IMR-90 (cell line): ENCODE measurements around the gene GRID1. TPM values are rescaled to one million over a fixed set of nuclear protein-coding genes. Genes with fewer than 3 reads are reported as not detected.

Experiments used
- ATAC-seq: fragments of 200-7000 bp; cut with Tn5 transposase; 2 replicates; pipeline ENCODE4 v1.9.1; 2020; ENCODE audit warnings: low read depth, mild to moderate bottlenecking, moderate library complexity
- BruUV-seq: library from RNA; stranded (reverse); fragments of 400-500 nt; replicated peaks from 2 replicates; lab custom pipeline; 2021; lab: Mats Ljungman, UMichigan
- CTCF ChIA-PET: fragments of 300-600 bp; formaldehyde crosslinking; extraction: SDS; loops from one replicate; lab custom pipeline; 2021; ENCODE audit warnings: antibody characterized with exemption; lab: Yijun Ruan, JAX
- POLR2A ChIA-PET: fragments of 300-600 bp; sonication (Branson Sonifier 250); formaldehyde crosslinking; loops from one replicate; lab custom pipeline; 2022; ENCODE audit warnings: antibody characterized with exemption; ENCODE audit not compliant: unreplicated experiment; lab: Charles Lee
- DNase-seq: peaks from one replicate; pipeline ENCODE4 v3.0.0; 2013
- H2AFZ ChIP-seq: replicated peaks from 2 replicates; pipeline ENCODE3; 2013; ENCODE audit warnings: low read length, mild to moderate bottlenecking; ENCODE audit not compliant: poor library complexity
- H2AK5ac ChIP-seq: 2 replicates; pipeline ENCODE4 v1.6.1; 2013; ENCODE audit warnings: low read depth, low read length, inconsistent platforms
- H2AK9ac ChIP-seq: replicated peaks from 2 replicates; pipeline ENCODE3; 2013; ENCODE audit warnings: mild to moderate bottlenecking, low read depth, low read length, moderate library complexity; ENCODE audit not compliant: poor library complexity
- H2BK120ac ChIP-seq: 2 replicates; pipeline ENCODE4 v1.6.1; 2013; ENCODE audit warnings: low read depth, low read length, inconsistent platforms
- H2BK15ac ChIP-seq: 3 replicates; pipeline ENCODE4 v1.6.1; 2013; ENCODE audit warnings: low read depth, low read length, inconsistent platforms
- H2BK20ac ChIP-seq: 2 replicates; pipeline ENCODE4 v1.6.1; 2013; ENCODE audit warnings: low read depth, mild to moderate bottlenecking, inconsistent platforms, low read length, moderate library complexity
- H2BK5ac ChIP-seq: 2 replicates; pipeline ENCODE4 v1.6.1; 2013; ENCODE audit warnings: mild to moderate bottlenecking, low read depth, low read length, inconsistent platforms; ENCODE audit not compliant: poor library complexity, severe bottlenecking
- H3K14ac ChIP-seq: replicated peaks from 2 replicates; pipeline ENCODE4 v1.6.1; 2013; ENCODE audit warnings: low read depth, low read length, inconsistent platforms
- H3K18ac ChIP-seq: 2 replicates; pipeline ENCODE4 v1.6.1; 2013; ENCODE audit warnings: low read depth, low read length, control low read depth
- H3K23ac ChIP-seq: 2 replicates; pipeline ENCODE4 v1.6.1; 2013; ENCODE audit warnings: low read depth, low read length, inconsistent platforms
- H3K27ac ChIP-seq: 2 replicates; pipeline ENCODE4 v1.5.1; 2013; ENCODE audit warnings: mild to moderate bottlenecking, control low read depth, low read length; ENCODE audit not compliant: insufficient read depth
- H3K27me3 ChIP-seq: 2 replicates; pipeline ENCODE4 v1.6.1; 2013; ENCODE audit warnings: low read length; ENCODE audit not compliant: control insufficient read depth, insufficient read depth
- H3K36me3 ChIP-seq: 2 replicates; pipeline ENCODE4 v1.6.1; 2013; ENCODE audit warnings: low read length, mixed read lengths; ENCODE audit not compliant: control insufficient read depth, insufficient read depth
- H3K4ac ChIP-seq: 2 replicates; pipeline ENCODE4 v1.6.1; 2013; ENCODE audit warnings: low read depth, low read length, inconsistent platforms
- H3K4me1 ChIP-seq: 2 replicates; pipeline ENCODE4 v1.6.1; 2013; ENCODE audit warnings: low read length, mixed read lengths; ENCODE audit not compliant: control insufficient read depth, insufficient read depth
- H3K4me2 ChIP-seq: 2 replicates; pipeline ENCODE4 v1.6.1; 2013; ENCODE audit warnings: low read depth, mild to moderate bottlenecking, control low read depth, low read length, moderate library complexity
- H3K4me3 ChIP-seq: 2 replicates; pipeline ENCODE4 v1.5.1; 2013; ENCODE audit warnings: low read depth, mild to moderate bottlenecking, control low read depth, low read length, moderate library complexity; ENCODE audit not compliant: insufficient read depth
- H3K56ac ChIP-seq: 2 replicates; pipeline ENCODE4 v1.6.1; 2013; ENCODE audit warnings: low read length, inconsistent platforms; ENCODE audit not compliant: insufficient read depth; ENCODE audit errors: extremely low read depth
- H3K79me1 ChIP-seq, 2 experiments: 2 replicates each; pipeline ENCODE4 v1.6.1; 2013; ENCODE audit warnings: low read length in 2 of 2, inconsistent platforms in 1 of 2, low read depth in 1 of 2
- H3K9ac ChIP-seq: 2 replicates; pipeline ENCODE4 v1.6.1; 2013; ENCODE audit warnings: low read depth, low read length, control low read depth
- H3K9me1 ChIP-seq: 2 replicates; pipeline ENCODE4 v1.6.1; 2013; ENCODE audit warnings: low read length, inconsistent platforms; ENCODE audit not compliant: insufficient read depth
- H3K9me3 ChIP-seq: 2 replicates; pipeline ENCODE4 v1.6.1; 2013; ENCODE audit warnings: low read length; ENCODE audit not compliant: control insufficient read depth, insufficient read depth
- H4K20me1 ChIP-seq: 2 replicates; pipeline ENCODE4 v1.6.1; 2013; ENCODE audit warnings: low read length, inconsistent platforms; ENCODE audit not compliant: insufficient read depth
- H4K5ac ChIP-seq: 2 replicates; pipeline ENCODE4 v1.6.1; 2013; ENCODE audit warnings: mild to moderate bottlenecking, low read depth, low read length, control low read depth
- H4K8ac ChIP-seq, 2 experiments: 2 replicates each; pipeline ENCODE4 v1.6.1; 2013; ENCODE audit warnings: low read depth in 2 of 2, low read length in 2 of 2, control low read depth in 1 of 2, inconsistent platforms in 1 of 2
- H4K91ac ChIP-seq: 2 replicates; pipeline ENCODE4 v1.6.1; 2013; ENCODE audit warnings: low read depth, low read length, inconsistent platforms; ENCODE audit not compliant: insufficient read depth
- BHLHE40 ChIP-seq: fragments of 150-350 bp; IDR thresholded peaks from 2 replicates; pipeline ENCODE4 v1.6.1; 2016; ENCODE audit warnings: mild to moderate bottlenecking, low read depth, low read length
- CEBPB ChIP-seq: IDR thresholded peaks from 2 replicates; pipeline ENCODE4 v1.6.1; 2012; ENCODE audit warnings: low read depth, low read length, improper control_type of control experiment
- CHD1 ChIP-seq: IDR thresholded peaks from 2 replicates; pipeline ENCODE4 v1.6.1; 2012; ENCODE audit warnings: low read depth, low read length, improper control_type of control experiment
- FOS ChIP-seq: fragments of 150-350 bp; IDR thresholded peaks from 2 replicates; pipeline ENCODE4 v1.6.1; 2016; ENCODE audit warnings: low read depth, low read length
- MAFK ChIP-seq: IDR thresholded peaks from 2 replicates; pipeline ENCODE4 v1.6.1; 2012; ENCODE audit warnings: low read depth, low read length, improper control_type of control experiment
- MAZ ChIP-seq: IDR thresholded peaks from 2 replicates; pipeline ENCODE4 v1.6.1; 2012; ENCODE audit warnings: low read depth, mild to moderate bottlenecking, low read length, improper control_type of control experiment, moderate library complexity, borderline replicate concordance
- MXI1 ChIP-seq: IDR thresholded peaks from 2 replicates; pipeline ENCODE4 v1.6.1; 2012; ENCODE audit warnings: low read depth, mild to moderate bottlenecking, low read length, moderate library complexity, borderline replicate concordance
- NFE2L2 ChIP-seq: fragments of 150-350 bp; IDR thresholded peaks from 2 replicates; pipeline ENCODE4 v1.6.1; 2016; ENCODE audit warnings: low read depth, mild to moderate bottlenecking, low read length
- POLR2A ChIP-seq: IDR thresholded peaks from 2 replicates; pipeline ENCODE4 v1.6.1; 2012; ENCODE audit warnings: mild to moderate bottlenecking, low read depth, low read length
- RAD21 ChIP-seq: IDR thresholded peaks from 2 replicates; pipeline ENCODE4 v1.6.1; 2012; ENCODE audit warnings: low read length, improper control_type of control experiment
- RCOR1 ChIP-seq: IDR thresholded peaks from 2 replicates; pipeline ENCODE4 v1.6.1; 2012; ENCODE audit warnings: mild to moderate bottlenecking, low read length, improper control_type of control experiment; ENCODE audit not compliant: insufficient replicate concordance
- RFX5 ChIP-seq: IDR thresholded peaks from 2 replicates; pipeline ENCODE4 v1.8.0; 2012; ENCODE audit warnings: low read depth, mild to moderate bottlenecking, low read length, moderate library complexity
- SMC3 ChIP-seq: fragments of 150-350 bp; IDR thresholded peaks from 2 replicates; pipeline ENCODE4 v1.6.1; 2016; ENCODE audit warnings: low read depth, mild to moderate bottlenecking, antibody characterized with exemption, low read length, moderate library complexity
- WGBS, 2 experiments: methylation state at CpG; one replicate each; pipeline versions ENCODE4 v1.1.5 to v1.1.7; 2013; ENCODE audit warnings: missing lambda C conversion rate in 2 of 2; ENCODE audit not compliant: insufficient read length in 1 of 2; ENCODE audit errors: extremely low coverage in 2 of 2; 5-methylcytosine and 5-hydroxymethylcytosine counted together
- dilution Hi-C: fragments of 300-500 bp; cut with HindIII; formaldehyde crosslinking; loops from one replicate; pipeline ENCODE4 v1.14.3; 2018; ENCODE audit warnings: low sequenced_read_pairs; ENCODE audit not compliant: unreplicated experiment
- in situ Hi-C: fragments of 300-500 bp; cut with MboI; formaldehyde crosslinking; loops from 3 replicates; pipeline ENCODE4 v1.14.3; 2019; ENCODE audit warnings: low sequenced_read_pairs, inconsistent platforms, mixed read lengths
- intact Hi-C: fragments of 100-400 bp; cut with micrococcal nuclease; formaldehyde crosslinking; loops from 2 replicates; pipeline ENCODE4 v1.10.0; 2022
- polyA plus RNA-seq, 3 experiments: library from polyadenylated mRNA; depleted of rRNA; stranded (reverse); fragments of >200 nt; gene quantifications; 2 replicates each; pipeline ENCODE4 v1.2.3, GENCODE V29; 2012; ENCODE audit warnings: low replicate concordance in 1 of 3
- total RNA-seq: library from RNA; depleted of rRNA; stranded (reverse); fragments of >200 nt; gene quantifications from 2 replicates; pipeline ENCODE4 v1.2.3, GENCODE V29; 2012
- TF ChIP-seq, protein P1 (sequence below): fragments of 150-350 bp; IDR thresholded peaks from 2 replicates; pipeline ENCODE4 v1.6.1; 2017; ENCODE audit warnings: mild to moderate bottlenecking, antibody characterized with exemption, low read length, low read depth
- TF ChIP-seq, protein P2 (sequence below): conservative IDR thresholded peaks from 2 replicates; pipeline ENCODE4 v1.5.1; 2012; ENCODE audit warnings: mild to moderate bottlenecking, low read depth, low read length, improper control_type of control experiment
- TF ChIP-seq, protein P3 (sequence below): fragments of 150-350 bp; IDR thresholded peaks from 2 replicates; pipeline ENCODE4 v1.6.1; 2016; ENCODE audit warnings: low read depth, mild to moderate bottlenecking, low read length, moderate library complexity, borderline replicate concordance

The GRID1 gene
- total and polyA plus RNA-seq, 2 of the 4 experiments (the other 2 are of a cell fraction) = not detected

DNA sequence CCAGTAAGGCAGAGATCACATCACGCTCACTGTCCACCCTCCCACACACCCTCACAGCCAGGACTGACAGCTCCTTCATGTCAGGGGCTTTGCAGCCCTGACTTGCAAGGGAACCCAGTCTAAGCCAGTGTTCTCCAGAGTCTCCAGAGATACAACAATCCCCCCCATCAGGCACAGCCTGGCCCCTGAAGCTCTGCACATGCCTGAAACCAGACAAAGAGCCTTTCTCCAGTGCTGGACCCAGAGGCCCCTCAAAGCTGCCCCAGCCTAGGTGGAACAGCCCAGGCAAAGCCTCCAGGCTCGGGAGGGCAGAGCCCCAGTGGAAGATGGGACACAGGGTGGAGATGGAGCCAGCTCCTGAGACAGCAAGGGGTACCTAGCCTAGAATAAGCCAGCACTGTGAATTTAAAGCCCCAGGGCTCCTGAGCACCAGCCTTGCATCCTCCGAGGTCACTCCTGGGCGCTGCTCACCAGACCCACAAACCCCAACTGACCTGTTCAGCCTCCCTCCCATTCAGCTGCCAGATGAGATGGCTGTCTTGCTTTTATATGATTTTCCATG is 50.2 kb downstream of the GRID1 start:
- TF ChIP-seq RFX5 (no peak), RAD21 (no peak), RCOR1 (no peak), CEBPB (no peak), FOS (no peak), MXI1 (no peak), SMC3 (no peak), MAFK (no peak), NFE2L2 (no peak), BHLHE40 (no peak), POLR2A (no peak), MAZ (no peak), CHD1 (no peak)
- TF ChIP-seq, protein P1, sequence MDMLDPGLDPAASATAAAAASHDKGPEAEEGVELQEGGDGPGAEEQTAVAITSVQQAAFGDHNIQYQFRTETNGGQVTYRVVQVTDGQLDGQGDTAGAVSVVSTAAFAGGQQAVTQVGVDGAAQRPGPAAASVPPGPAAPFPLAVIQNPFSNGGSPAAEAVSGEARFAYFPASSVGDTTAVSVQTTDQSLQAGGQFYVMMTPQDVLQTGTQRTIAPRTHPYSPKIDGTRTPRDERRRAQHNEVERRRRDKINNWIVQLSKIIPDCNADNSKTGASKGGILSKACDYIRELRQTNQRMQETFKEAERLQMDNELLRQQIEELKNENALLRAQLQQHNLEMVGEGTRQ = no peak
- TF ChIP-seq, protein P2, sequence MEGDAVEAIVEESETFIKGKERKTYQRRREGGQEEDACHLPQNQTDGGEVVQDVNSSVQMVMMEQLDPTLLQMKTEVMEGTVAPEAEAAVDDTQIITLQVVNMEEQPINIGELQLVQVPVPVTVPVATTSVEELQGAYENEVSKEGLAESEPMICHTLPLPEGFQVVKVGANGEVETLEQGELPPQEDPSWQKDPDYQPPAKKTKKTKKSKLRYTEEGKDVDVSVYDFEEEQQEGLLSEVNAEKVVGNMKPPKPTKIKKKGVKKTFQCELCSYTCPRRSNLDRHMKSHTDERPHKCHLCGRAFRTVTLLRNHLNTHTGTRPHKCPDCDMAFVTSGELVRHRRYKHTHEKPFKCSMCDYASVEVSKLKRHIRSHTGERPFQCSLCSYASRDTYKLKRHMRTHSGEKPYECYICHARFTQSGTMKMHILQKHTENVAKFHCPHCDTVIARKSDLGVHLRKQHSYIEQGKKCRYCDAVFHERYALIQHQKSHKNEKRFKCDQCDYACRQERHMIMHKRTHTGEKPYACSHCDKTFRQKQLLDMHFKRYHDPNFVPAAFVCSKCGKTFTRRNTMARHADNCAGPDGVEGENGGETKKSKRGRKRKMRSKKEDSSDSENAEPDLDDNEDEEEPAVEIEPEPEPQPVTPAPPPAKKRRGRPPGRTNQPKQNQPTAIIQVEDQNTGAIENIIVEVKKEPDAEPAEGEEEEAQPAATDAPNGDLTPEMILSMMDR = no peak
- TF ChIP-seq, protein P3, sequence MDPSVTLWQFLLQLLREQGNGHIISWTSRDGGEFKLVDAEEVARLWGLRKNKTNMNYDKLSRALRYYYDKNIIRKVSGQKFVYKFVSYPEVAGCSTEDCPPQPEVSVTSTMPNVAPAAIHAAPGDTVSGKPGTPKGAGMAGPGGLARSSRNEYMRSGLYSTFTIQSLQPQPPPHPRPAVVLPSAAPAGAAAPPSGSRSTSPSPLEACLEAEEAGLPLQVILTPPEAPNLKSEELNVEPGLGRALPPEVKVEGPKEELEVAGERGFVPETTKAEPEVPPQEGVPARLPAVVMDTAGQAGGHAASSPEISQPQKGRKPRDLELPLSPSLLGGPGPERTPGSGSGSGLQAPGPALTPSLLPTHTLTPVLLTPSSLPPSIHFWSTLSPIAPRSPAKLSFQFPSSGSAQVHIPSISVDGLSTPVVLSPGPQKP = no peak
- no peak overlapping the region for H3K56ac ChIP-seq
- H2BK20ac ChIP-seq = no peak overlapping the region
- no peak overlapping the region for H2AK5ac ChIP-seq
- H3K79me1 ChIP-seq = no peaks in the 10 kb centered on the region
- no peak overlapping the region for H4K8ac ChIP-seq
- no peak overlapping the region for H3K18ac ChIP-seq
- H2BK5ac ChIP-seq = no peak overlapping the region
- no peaks in the 10 kb centered on the region for H4K20me1 ChIP-seq
- no peaks in the 10 kb centered on the region for H3K4me1 ChIP-seq
- no peak overlapping the region for H2BK120ac ChIP-seq
- H3K9me1 ChIP-seq = no peaks in the 10 kb centered on the region
- no peak overlapping the region for H3K23ac ChIP-seq
- no peak overlapping the region for H3K4me3 ChIP-seq
- no peaks in the 10 kb centered on the region for H3K9me3 ChIP-seq
- no TSS peak for BruUV-seq
- H3K27ac ChIP-seq = no peak overlapping the region
- dilution Hi-C loops (no loop called here), intact Hi-C loops (no loop called here), in situ Hi-C loops (no loop called here)
- no peak overlapping the region for H4K91ac ChIP-seq
- H2AK9ac ChIP-seq = no peak overlapping the region
- H3K4ac ChIP-seq = no peak overlapping the region
- H2AFZ ChIP-seq = no peak overlapping the region
- whole genome bisulfite sequencing, 2 experiments = 23% methylated on average over 3 of the region's 4 CpGs; no CpG with 5 or more reads in 1 of the 2 experiments
- CTCF ChIA-PET = no interaction called here
- no peaks in the 10 kb centered on the region for H3K27me3 ChIP-seq
- no peak overlapping the region for H3K9ac ChIP-seq
- H4K5ac ChIP-seq = no peak overlapping the region
- ATAC-seq (no peak), DNase-seq (no peak)
- POLR2A ChIA-PET = interaction anchor here (0.5 kb wide), 1 partner anchor 18 kb away, joined by 3 read pairs; no protein-coding TSS in a partner anchor
- no peak overlapping the region for H3K14ac ChIP-seq
- no peak overlapping the region for H2BK15ac ChIP-seq
- H3K4me2 ChIP-seq = no peak overlapping the region
- H3K36me3 ChIP-seq = no peaks in the 10 kb centered on the region
